CD4-positive, alpha-beta T cell (primary cell): ENCODE data around the gene PLK2. TPM values are rescaled to one million over a fixed set of nuclear protein-coding genes. Genes with fewer than 3 reads are reported as not detected.

Experiments used
- ATAC-seq: fragments of 200-7000 bp; cut with Tn5 transposase; one replicate; pipeline ENCODE4 v1.10.0; 2022; ENCODE audit warnings: mild to moderate bottlenecking; ENCODE audit not compliant: poor library complexity
- CTCF ChIA-PET: fragments of 350-600 bp; sonication (Branson Sonifier 250); formaldehyde crosslinking; loops from one replicate; lab custom pipeline; 2021; ENCODE audit warnings: antibody characterized with exemption, inconsistent platforms; lab: Charles Lee
- POLR2A ChIA-PET: fragments of 350-600 bp; sonication (Branson Sonifier 250); formaldehyde crosslinking; loops from one replicate; lab custom pipeline; 2021; ENCODE audit warnings: antibody characterized with exemption, inconsistent platforms; lab: Charles Lee
- DNase-seq, 14 experiments: peaks; one replicate each; pipeline ENCODE4 v3.0.0-alpha.2; 2013 to 2020; ENCODE audit warnings: mixed read lengths in 2 of 14
- H3K27ac ChIP-seq, 2 donors: one replicate each; pipeline versions ENCODE4 v1.5.1 to v1.7.0; 2013; ENCODE audit warnings: low read length in 2 of 2, low read depth in 1 of 2, mild to moderate bottlenecking in 1 of 2
- H3K27me3 ChIP-seq, 2 experiments: 1 replicate in 1 of 2; 2 replicates in 1 of 2; pipeline versions ENCODE4 v1.6.1 to v1.7.0; 2013; ENCODE audit warnings: low read length in 2 of 2, control low read depth in 1 of 2, mild to moderate bottlenecking in 1 of 2, moderate library complexity in 1 of 2; ENCODE audit not compliant: insufficient read depth in 2 of 2, control insufficient read depth in 1 of 2
- H3K36me3 ChIP-seq: one replicate; pipeline ENCODE4 v1.6.1; 2013; ENCODE audit warnings: low read length, control low read depth; ENCODE audit not compliant: insufficient read depth
- H3K4me1 ChIP-seq: one replicate; pipeline ENCODE4 v1.6.1; 2013; ENCODE audit warnings: low read length, control low read depth; ENCODE audit not compliant: insufficient read depth
- H3K4me3 ChIP-seq: one replicate; pipeline ENCODE4 v1.5.1; 2013; ENCODE audit warnings: mild to moderate bottlenecking, low read length, moderate library complexity
- H3K9me3 ChIP-seq, 2 experiments: 1 replicate in 1 of 2; 2 replicates in 1 of 2; pipeline versions ENCODE4 v1.6.1 to v1.7.0; 2013; ENCODE audit warnings: low read length in 2 of 2, mild to moderate bottlenecking in 2 of 2, control low read depth in 1 of 2, moderate library complexity in 1 of 2; ENCODE audit not compliant: control insufficient read depth in 1 of 2, insufficient read depth in 1 of 2
- H3K27ac Mint-ChIP-seq: one replicate; pipeline ENCODE4 v1.8.0; 2020; ENCODE audit warnings: mixed read lengths
- H3K27me3 Mint-ChIP-seq: one replicate; pipeline ENCODE4 v1.8.0; 2021; ENCODE audit warnings: mixed read lengths
- H3K36me3 Mint-ChIP-seq: one replicate; pipeline ENCODE4 v1.8.0; 2021; ENCODE audit warnings: low read depth, mixed read lengths
- H3K4me1 Mint-ChIP-seq: one replicate; pipeline ENCODE4 v1.8.0; 2021; ENCODE audit warnings: low read depth, mixed read lengths
- H3K4me3 Mint-ChIP-seq: one replicate; pipeline ENCODE4 v1.8.0; 2020; ENCODE audit warnings: mild to moderate bottlenecking, mixed read lengths
- H3K9me3 Mint-ChIP-seq: one replicate; pipeline ENCODE4 v1.8.0; 2020; ENCODE audit warnings: mixed read lengths
- CTCF ChIP-seq: fragments of 200-600 bp; IDR thresholded peaks from one replicate; pipeline ENCODE4 v1.8.0; 2022; ENCODE audit warnings: antibody characterized with exemption, mild to moderate bottlenecking
- intact Hi-C, 2 experiments: fragments of 100-400 bp; cut with DNase I in 1 of 2; cut with micrococcal nuclease in 1 of 2; formaldehyde crosslinking; loops; one replicate each; pipeline versions ENCODE4 v1.15.1 to v1.9.0; 2023 to 2025; cut with DNase I, micrococcal nuclease
- total RNA-seq, 174 experiments: library from RNA in 2 of 174; stranded (reverse) in 2 of 174; gene quantifications; one replicate each; pipeline ENCODE4 v1.2.3 and lab custom pipeline; 2021 to 2026

Gene PLK2
- total RNA-seq, 2 experiments from 2014 or later, result 57.2 to 59.7 TPM

DNA sequence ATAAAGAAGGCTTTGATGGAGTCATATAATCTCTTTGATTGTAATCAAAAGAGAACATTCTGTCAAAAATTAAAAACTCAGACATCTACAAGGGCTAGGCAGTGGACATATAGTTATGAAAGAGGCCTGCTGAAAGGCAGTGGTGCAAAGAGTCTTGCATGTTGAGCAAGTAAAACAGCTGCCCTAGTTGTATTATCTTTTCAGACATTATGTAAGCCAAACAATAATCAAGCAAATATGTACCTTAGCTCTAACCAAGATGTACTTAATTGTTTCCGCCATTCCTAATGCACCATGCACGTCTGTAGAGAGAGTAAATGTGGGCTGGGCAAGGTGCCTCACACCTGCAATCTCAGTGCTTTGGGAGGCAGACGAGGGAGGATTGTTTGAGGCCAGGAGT lies 45.6 kb upstream of the PLK2 start:
- DNase-seq (no peak), ATAC-seq (no peak)
- Mint-ChIP-seq H3K4me3 (no peak overlapping the region), H3K36me3 (no peaks in the 10 kb centered on the region), H3K27ac (no peak overlapping the region), H3K27me3 (peaks cover 21% of the 10 kb centered on the region), H3K9me3 (no peaks in the 10 kb centered on the region), H3K4me1 (no peaks in the 10 kb centered on the region)
- Histone ChIP-seq H3K4me1 (no peaks in the 10 kb centered on the region), H3K4me3 (no peak overlapping the region), H3K9me3 (no peaks in the 10 kb centered on the region), H3K27me3 (peaks cover 0 to 7% of the 10 kb centered on the region in 2 experiments), H3K27ac (no peak overlapping the region), H3K36me3 (no peaks in the 10 kb centered on the region)
- ChIA-PET POLR2A (no interaction called here), CTCF (no interaction called here)
- intact Hi-C loops, result no loop called here
- TF ChIP-seq CTCF, result no peak

GRCh38 chr5:58504766-58505165 lies 44.9 kb upstream of the PLK2 start:
- no peak overlapping the region for H3K4me3 Mint-ChIP-seq
- POLR2A ChIA-PET, result no interaction called here
- intact Hi-C loops, result no loop called here

DNA sequence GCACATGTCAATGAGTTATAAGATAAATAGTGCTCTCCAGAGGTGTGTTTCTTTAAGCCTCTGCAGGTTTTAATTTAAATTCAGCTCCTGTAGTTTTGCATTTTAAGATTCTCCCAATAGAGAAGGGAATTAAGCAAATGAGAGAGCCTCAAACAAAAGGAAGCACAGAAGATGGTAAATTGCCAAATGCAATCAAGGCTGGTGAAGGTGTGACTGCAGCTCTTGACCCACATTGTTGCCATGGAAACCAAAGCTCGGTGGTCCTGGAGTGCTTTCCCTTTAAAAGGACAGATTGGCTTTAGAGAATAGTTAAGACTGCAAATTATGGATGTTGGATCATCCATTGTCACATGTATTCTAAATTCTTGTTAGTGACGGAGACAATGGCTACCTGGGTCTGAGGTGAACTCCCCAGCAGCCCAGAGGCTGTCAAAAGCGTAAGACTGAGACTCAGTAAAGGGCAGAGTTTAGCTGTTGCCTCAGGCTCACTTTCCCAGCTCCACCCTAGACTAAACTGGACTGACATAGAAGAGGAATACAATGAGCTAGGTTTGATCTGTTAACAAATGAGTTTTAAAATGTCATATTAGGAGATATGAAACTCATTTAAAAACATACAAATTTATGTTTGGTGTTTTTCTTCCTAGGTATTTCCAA lies 43.6 kb upstream of the PLK2 start:
- H3K9me3 ChIP-seq, result no peaks in the 10 kb centered on the region

More at GRCh38 chr5:58504766-58505165, 44.9 kb upstream of the PLK2 start:
- H3K36me3 ChIP-seq, result no peaks in the 10 kb centered on the region
- no peak overlapping the region for H3K4me3 ChIP-seq
- H3K9me3 ChIP-seq, result no peaks in the 10 kb centered on the region
- no peak for DNase-seq
- no peak overlapping the region for H3K27ac ChIP-seq
- TF ChIP-seq CTCF, result no peak
- Mint-ChIP-seq H3K36me3 (no peaks in the 10 kb centered on the region), H3K27ac (no peak overlapping the region), H3K4me1 (peaks cover 2% of the 10 kb centered on the region), H3K9me3 (no peaks in the 10 kb centered on the region), H3K27me3 (peaks cover 21% of the 10 kb centered on the region)
- no peak for ATAC-seq
- no peaks in the 10 kb centered on the region for H3K4me1 ChIP-seq
- CTCF ChIA-PET, result no interaction called here
- peaks cover 0 to 7% of the 10 kb centered on the region in 2 experiments for H3K27me3 ChIP-seq

More for the DNA sequence above, 43.6 kb upstream of the PLK2 start:
- POLR2A ChIA-PET, result no interaction called here
- Histone ChIP-seq H3K27ac (no peak overlapping the region), H3K4me3 (no peak overlapping the region), H3K4me1 (no peaks in the 10 kb centered on the region), H3K36me3 (no peaks in the 10 kb centered on the region), H3K27me3 (peaks cover 0 to 3% of the 10 kb centered on the region in 2 experiments)
- DNase-seq, result no peak
- Mint-ChIP-seq H3K4me1 (peaks cover 4% of the 10 kb centered on the region), H3K27ac (no peak overlapping the region), H3K4me3 (no peak overlapping the region), H3K36me3 (no peaks in the 10 kb centered on the region), H3K9me3 (no peaks in the 10 kb centered on the region), H3K27me3 (peaks cover 11% of the 10 kb centered on the region)
- no peak for TF ChIP-seq CTCF
- intact Hi-C loops, result no loop called here
- CTCF ChIA-PET, result no interaction called here
- ATAC-seq, result no peak
